PFSK-1 (cell line): ENCODE results near the gene SLC25A45.

ENCODE experiments used
- FOXP2 ChIP-seq: optimal IDR thresholded peaks from 2 replicates; pipeline ENCODE3; 2011; ENCODE audit warnings: borderline replicate concordance, control low read depth, inconsistent platforms; ENCODE audit not compliant: insufficient read depth; ENCODE audit errors: extremely low read length, extremely low read depth
- POLR2AphosphoS5 ChIP-seq: IDR thresholded peaks from 2 replicates; pipeline ENCODE4 v1.6.1; 2012; ENCODE audit warnings: low read depth, mild to moderate bottlenecking, control low read depth, low read length, moderate library complexity
- SIN3A ChIP-seq: IDR thresholded peaks from 2 replicates; pipeline ENCODE4 v1.6.1; 2012; ENCODE audit warnings: mild to moderate bottlenecking, low read length, moderate library complexity, borderline replicate concordance; ENCODE audit not compliant: insufficient read depth
- TAF1 ChIP-seq: IDR thresholded peaks from 2 replicates; pipeline ENCODE4 v1.6.1; 2012; ENCODE audit warnings: low read length, control low read depth, borderline replicate concordance; ENCODE audit not compliant: insufficient read depth
- TF ChIP-seq, protein P1 (sequence below), 2 experiments: IDR thresholded peaks; 2 replicates each; pipeline versions ENCODE4 v1.6.1 to v1.8.0; 2011 to 2012; ENCODE audit warnings: low read depth in 2 of 2, low read length in 2 of 2, control low read depth in 1 of 2, inconsistent platforms in 1 of 2, mild to moderate bottlenecking in 1 of 2, moderate library complexity in 1 of 2; ENCODE audit not compliant: insufficient read depth in 1 of 2

DNA sequence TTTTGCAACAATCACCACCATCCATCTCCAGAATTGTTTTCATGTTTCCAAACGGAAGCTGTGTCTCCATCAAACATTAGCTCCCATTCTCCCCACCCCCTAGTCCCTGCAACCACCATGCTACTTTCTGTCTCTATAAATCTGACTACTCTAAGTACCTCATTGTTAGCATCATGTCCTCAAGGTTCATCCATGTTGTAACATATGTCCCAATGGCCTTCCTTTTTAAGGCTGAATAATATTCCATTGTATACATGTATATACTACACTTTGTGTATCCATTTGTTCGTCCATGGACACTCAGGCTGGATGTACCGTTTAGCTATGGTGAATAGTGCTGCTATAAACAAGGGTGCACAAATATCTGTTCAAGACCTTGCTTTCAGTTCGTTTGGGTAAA lies 57.0 kb downstream of the SLC25A45 start:
- TF ChIP-seq, protein P1, sequence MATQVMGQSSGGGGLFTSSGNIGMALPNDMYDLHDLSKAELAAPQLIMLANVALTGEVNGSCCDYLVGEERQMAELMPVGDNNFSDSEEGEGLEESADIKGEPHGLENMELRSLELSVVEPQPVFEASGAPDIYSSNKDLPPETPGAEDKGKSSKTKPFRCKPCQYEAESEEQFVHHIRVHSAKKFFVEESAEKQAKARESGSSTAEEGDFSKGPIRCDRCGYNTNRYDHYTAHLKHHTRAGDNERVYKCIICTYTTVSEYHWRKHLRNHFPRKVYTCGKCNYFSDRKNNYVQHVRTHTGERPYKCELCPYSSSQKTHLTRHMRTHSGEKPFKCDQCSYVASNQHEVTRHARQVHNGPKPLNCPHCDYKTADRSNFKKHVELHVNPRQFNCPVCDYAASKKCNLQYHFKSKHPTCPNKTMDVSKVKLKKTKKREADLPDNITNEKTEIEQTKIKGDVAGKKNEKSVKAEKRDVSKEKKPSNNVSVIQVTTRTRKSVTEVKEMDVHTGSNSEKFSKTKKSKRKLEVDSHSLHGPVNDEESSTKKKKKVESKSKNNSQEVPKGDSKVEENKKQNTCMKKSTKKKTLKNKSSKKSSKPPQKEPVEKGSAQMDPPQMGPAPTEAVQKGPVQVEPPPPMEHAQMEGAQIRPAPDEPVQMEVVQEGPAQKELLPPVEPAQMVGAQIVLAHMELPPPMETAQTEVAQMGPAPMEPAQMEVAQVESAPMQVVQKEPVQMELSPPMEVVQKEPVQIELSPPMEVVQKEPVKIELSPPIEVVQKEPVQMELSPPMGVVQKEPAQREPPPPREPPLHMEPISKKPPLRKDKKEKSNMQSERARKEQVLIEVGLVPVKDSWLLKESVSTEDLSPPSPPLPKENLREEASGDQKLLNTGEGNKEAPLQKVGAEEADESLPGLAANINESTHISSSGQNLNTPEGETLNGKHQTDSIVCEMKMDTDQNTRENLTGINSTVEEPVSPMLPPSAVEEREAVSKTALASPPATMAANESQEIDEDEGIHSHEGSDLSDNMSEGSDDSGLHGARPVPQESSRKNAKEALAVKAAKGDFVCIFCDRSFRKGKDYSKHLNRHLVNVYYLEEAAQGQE (IDR thresholded peaks at IDR 0.05; ENCODE audit: insufficient read depth in 1 of 2, low read depth in 2 of 2, low read length in 2 of 2): no peak
- TF ChIP-seq FOXP2 (no peak), POLR2AphosphoS5 (no peak), SIN3A (no peak), TAF1 (no peak)
